Thyroid gland (tissue), 4 donors: ENCODE data around the gene UPF1.

Experiments
- POLR2A ChIP-seq, 2 donors: fragments of 450-650 bp; IDR thresholded peaks; one replicate each; pipeline ENCODE4 v1.6.1; 2017; ENCODE audit warnings: antibody characterized with exemption in 2 of 2, mild to moderate bottlenecking in 2 of 2, moderate library complexity in 1 of 2
- TF ChIP-seq, protein P1 (sequence below), 6 experiments: fragments of 200-600 bp in 3 of 6; fragments of 450-650 bp in 3 of 6; sonication (generic) in 3 of 6; IDR thresholded peaks; one replicate each; pipeline ENCODE4 v1.5.1; 2016 to 2019; ENCODE audit warnings: antibody characterized with exemption in 6 of 6, mild to moderate bottlenecking in 2 of 6, inconsistent platforms in 1 of 6, moderate library complexity in 1 of 6

GRCh38 chr19:18802354-18802753, 29.4 kb upstream of the UPF1 start:
- no peak for TF ChIP-seq POLR2A (IDR thresholded peaks at IDR 0.05)
- TF ChIP-seq, protein P1, sequence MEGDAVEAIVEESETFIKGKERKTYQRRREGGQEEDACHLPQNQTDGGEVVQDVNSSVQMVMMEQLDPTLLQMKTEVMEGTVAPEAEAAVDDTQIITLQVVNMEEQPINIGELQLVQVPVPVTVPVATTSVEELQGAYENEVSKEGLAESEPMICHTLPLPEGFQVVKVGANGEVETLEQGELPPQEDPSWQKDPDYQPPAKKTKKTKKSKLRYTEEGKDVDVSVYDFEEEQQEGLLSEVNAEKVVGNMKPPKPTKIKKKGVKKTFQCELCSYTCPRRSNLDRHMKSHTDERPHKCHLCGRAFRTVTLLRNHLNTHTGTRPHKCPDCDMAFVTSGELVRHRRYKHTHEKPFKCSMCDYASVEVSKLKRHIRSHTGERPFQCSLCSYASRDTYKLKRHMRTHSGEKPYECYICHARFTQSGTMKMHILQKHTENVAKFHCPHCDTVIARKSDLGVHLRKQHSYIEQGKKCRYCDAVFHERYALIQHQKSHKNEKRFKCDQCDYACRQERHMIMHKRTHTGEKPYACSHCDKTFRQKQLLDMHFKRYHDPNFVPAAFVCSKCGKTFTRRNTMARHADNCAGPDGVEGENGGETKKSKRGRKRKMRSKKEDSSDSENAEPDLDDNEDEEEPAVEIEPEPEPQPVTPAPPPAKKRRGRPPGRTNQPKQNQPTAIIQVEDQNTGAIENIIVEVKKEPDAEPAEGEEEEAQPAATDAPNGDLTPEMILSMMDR (IDR thresholded peaks at IDR 0.05): no peak
